Erythroblast (primary cell): ENCODE measurements around the gene LTBP1.

Experiments
- GATA1 ChIP-seq: IDR thresholded peaks from 2 replicates; pipeline ENCODE4 v1.6.1; 2011; ENCODE audit warnings: low read depth, mild to moderate bottlenecking, control low read depth, low read length, moderate library complexity
- POLR2A ChIP-seq: IDR thresholded peaks from 2 replicates; pipeline ENCODE4 v1.6.1; 2011; ENCODE audit warnings: mild to moderate bottlenecking, low read length

DNA sequence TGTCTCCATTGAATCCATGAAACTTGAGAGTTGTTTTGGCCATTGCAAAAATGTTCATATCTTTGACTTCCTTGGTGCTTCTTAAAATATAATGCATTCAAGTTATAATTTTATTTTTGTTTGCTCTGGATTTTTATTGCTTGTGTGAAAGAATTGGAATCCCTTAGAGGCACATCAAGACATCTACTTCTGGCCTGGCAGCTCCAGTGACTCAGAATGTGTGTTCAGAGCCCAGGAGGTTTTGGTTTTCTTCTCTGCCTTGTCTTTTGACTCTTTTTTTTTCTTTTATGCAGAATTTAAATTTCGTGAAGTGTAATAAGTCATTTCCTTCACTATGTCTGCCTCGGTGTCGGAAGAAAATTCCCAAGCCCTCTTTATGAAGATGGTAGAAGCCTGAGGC, 180.2 kb downstream of the LTBP1 start:
- TF ChIP-seq POLR2A (no peak), GATA1 (no peak)
